ENCODE results near the gene KIFC3. TPM values are rescaled to one million over a fixed set of nuclear protein-coding genes. Genes with fewer than 3 reads are reported as not detected.

KIFC3 gene
- total and polyA plus RNA-seq, 2 of the 13 experiments (the other 11 are each of a cell fraction or from before 2014, with no cell fraction given): 42.1 to 45.3 TPM

DNA sequence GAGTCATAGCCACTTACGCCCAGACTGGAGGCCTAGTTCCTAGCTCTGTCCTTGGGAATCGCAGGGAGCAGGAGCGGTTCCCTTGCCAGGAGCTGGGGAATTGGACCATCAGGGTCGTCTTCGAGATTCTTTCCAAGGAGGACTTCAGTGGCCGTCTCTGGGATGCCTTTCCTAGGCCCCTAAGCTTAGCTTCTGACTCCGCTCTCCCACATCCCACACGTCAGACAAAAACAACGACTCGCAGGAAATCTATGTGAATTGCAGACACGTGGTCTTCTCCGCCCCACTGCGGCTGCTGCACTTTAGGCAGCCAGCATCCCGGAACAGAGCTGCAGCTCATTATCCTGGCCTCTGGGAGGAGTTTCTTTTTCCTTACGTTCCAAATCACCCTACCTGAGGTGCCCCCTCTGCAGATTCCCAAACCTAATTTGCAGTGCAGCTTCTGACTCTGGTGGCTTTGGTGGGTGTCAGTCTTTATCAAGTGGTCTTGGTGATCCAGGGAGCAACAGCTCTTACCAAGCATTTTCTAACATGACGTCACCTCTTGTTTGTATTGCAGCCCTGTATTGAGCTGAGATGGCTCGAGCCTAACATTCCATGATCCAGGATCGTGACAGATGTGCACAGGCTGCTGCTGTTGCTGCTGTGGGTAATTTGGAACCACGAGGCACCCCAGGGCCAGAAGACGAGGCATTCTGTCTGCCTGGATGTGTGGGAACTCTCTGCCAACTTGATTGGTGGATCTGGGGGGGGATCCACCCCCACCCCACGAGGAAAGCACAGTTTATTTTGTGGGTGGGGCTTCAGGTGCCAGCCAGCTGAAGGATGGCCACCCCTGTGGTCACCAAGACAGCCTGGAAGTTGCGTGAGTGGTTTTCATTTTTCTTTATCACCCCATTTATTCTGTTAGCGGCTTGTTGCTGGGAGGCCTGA is 65.6 kb downstream of the KIFC3 start (continued):
- TF ChIP-seq BRD4 (CRISPR knock-in tag; IDR thresholded peaks at IDR 0.05): no peak
- no peak; the same call in 1 of the 2 replicates for TF ChIP-seq ZNF691 (CRISPR knock-in tag; IDR thresholded peaks at IDR 0.05; ENCODE audit: borderline replicate concordance, low read depth)
- TF ChIP-seq THAP7 (CRISPR knock-in tag; IDR thresholded peaks at IDR 0.05): no peak
- no peak for TF ChIP-seq ZMAT3 (CRISPR knock-in tag; conservative IDR thresholded peaks at IDR 0.05)
- TF ChIP-seq EZH2 (conservative IDR thresholded peaks at IDR 0.05; ENCODE audit: low read depth, low read length): no peak
- 0 out of 2 replicates have a peak, but pooled peaks have one; percentile 25 for TF ChIP-seq ZNF225 (CRISPR knock-in tag; IDR thresholded peaks at IDR 0.05)
- peak; percentile 72; the same call in 1 of the 2 replicates for TF ChIP-seq ZNF253 (CRISPR knock-in tag; IDR thresholded peaks at IDR 0.05; ENCODE audit: borderline replicate concordance)
- peak; percentile 12; the same call in 1 of the 2 replicates for TF ChIP-seq ZBTB21 (CRISPR knock-in tag; IDR thresholded peaks at IDR 0.05)
- no peak for TF ChIP-seq ZKSCAN1 (IDR thresholded peaks at IDR 0.05; ENCODE audit: low read length)
- no peak; the same call in 1 of the 2 replicates for TF ChIP-seq HNF4A (CRISPR knock-in tag; IDR thresholded peaks at IDR 0.05)
- TF ChIP-seq, protein P1, sequence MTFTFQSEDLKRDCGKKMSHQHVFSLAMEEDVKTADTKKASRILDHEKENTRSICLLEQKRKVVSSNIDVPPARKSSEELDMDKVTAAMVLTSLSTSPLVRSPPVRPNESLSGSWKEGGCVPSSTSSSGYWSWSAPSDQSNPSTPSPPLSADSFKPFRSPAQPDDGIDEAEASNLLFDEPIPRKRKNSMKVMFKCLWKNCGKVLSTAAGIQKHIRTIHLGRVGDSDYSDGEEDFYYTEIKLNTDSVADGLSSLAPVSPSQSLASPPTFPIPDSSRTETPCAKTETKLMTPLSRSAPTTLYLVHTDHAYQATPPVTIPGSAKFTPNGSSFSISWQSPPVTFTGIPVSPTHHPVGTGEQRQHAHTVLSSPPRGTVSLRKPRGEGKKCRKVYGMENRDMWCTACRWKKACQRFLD (CRISPR knock-in tag; IDR thresholded peaks at IDR 0.05; ENCODE audit: borderline replicate concordance): 0 out of 2 replicates have a peak, but pooled peaks have one; percentile 27
- no peak for TF ChIP-seq ZSCAN9 (CRISPR knock-in tag; IDR thresholded peaks at IDR 0.05; ENCODE audit: borderline replicate concordance)
- no peak for TF ChIP-seq ZNF441 (CRISPR knock-in tag; IDR thresholded peaks at IDR 0.05; ENCODE audit: borderline replicate concordance)
- no peak for TF ChIP-seq ZNF282 (IDR thresholded peaks at IDR 0.05; ENCODE audit: partially characterized antibody)
- no peak for TF ChIP-seq NBN (conservative IDR thresholded peaks at IDR 0.05)
- peak; percentile 59; the same call in 1 of the 2 replicates for TF ChIP-seq KLF6 (CRISPR knock-in tag; IDR thresholded peaks at IDR 0.05)
- TF ChIP-seq DPF2 (CRISPR knock-in tag; IDR thresholded peaks at IDR 0.05; ENCODE audit: borderline replicate concordance, low read depth): no peak
- TF ChIP-seq CERS6 (CRISPR knock-in tag; IDR thresholded peaks at IDR 0.05): no peak
- TF ChIP-seq DNMT3B (CRISPR knock-in tag; conservative IDR thresholded peaks at IDR 0.05): no peak
- no peak for TF ChIP-seq BCLAF1 (IDR thresholded peaks at IDR 0.05)
- 0 out of 2 replicates have a peak, but pooled peaks have one; percentile 10 for TF ChIP-seq KAT7 (CRISPR knock-in tag; IDR thresholded peaks at IDR 0.05; ENCODE audit: borderline replicate concordance)
- peak; percentile 94; the same call in 2 of the 3 replicates for TF ChIP-seq MXI1 (IDR thresholded peaks at IDR 0.05; ENCODE audit: borderline replicate concordance, low read depth, low read length)
- TF ChIP-seq FOXP1 (IDR thresholded peaks at IDR 0.05): no peak
- TF ChIP-seq FOXP1 (CRISPR knock-in tag; IDR thresholded peaks at IDR 0.05): no peak
- 0 out of 2 replicates have a peak, but pooled peaks have one; percentile 28 for TF ChIP-seq ZNF747 (CRISPR knock-in tag; IDR thresholded peaks at IDR 0.05; ENCODE audit: borderline replicate concordance)

Measured in HepG2 (cell line).